GM12873 (cell line): ENCODE data around the gene SLC1A5.

ENCODE experiments used
- TF ChIP-seq, protein P1 (sequence below): IDR thresholded peaks from 2 replicates; pipeline ENCODE4 v1.5.1; 2012; ENCODE audit warnings: low read depth, mild to moderate bottlenecking, moderate library complexity, low read length, control low read depth; ENCODE audit not compliant: insufficient read depth; ENCODE audit errors: missing control alignments

SLC1A5 gene

DNA sequence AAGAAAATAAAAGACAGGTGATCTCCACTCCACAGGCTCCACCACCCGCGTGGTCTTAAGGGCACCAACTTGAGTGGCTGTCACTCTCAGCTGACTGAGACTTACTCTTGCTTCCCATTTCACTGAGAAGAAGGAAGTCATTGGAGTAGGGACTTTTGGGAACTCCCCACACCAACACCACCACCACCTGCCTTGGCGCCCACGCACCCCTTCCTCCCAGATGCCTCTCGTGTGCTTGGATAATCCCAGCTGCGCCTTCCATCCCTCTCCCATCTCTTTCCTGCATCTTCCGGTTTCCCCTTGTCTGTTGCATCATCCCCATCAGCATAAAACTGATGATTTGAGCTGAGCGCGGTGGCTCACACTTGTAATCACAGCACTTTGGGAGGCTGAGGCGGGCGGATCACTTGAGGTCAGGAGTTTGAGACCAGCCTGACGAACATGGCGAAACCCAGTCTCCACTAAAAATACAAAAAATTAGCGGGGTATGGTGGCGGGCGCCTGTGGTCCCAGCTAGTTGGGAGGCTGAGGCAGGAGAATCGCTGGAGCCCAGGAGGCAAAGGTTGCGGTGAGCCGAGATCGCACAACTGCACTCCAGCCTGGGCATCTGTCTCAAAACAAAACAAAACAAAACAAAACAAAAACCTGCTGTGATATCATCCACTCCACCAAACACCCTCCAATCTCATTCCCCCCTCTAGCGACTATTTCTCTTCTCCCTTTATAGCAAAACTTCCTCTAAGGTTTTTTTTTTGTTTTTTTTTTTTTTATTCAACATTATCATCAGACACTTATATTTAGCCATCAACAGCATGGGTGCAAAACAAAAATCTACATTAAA is 36.7 kb upstream of the SLC1A5 start:
- TF ChIP-seq, protein P1, sequence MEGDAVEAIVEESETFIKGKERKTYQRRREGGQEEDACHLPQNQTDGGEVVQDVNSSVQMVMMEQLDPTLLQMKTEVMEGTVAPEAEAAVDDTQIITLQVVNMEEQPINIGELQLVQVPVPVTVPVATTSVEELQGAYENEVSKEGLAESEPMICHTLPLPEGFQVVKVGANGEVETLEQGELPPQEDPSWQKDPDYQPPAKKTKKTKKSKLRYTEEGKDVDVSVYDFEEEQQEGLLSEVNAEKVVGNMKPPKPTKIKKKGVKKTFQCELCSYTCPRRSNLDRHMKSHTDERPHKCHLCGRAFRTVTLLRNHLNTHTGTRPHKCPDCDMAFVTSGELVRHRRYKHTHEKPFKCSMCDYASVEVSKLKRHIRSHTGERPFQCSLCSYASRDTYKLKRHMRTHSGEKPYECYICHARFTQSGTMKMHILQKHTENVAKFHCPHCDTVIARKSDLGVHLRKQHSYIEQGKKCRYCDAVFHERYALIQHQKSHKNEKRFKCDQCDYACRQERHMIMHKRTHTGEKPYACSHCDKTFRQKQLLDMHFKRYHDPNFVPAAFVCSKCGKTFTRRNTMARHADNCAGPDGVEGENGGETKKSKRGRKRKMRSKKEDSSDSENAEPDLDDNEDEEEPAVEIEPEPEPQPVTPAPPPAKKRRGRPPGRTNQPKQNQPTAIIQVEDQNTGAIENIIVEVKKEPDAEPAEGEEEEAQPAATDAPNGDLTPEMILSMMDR = peak; percentile 28

DNA sequence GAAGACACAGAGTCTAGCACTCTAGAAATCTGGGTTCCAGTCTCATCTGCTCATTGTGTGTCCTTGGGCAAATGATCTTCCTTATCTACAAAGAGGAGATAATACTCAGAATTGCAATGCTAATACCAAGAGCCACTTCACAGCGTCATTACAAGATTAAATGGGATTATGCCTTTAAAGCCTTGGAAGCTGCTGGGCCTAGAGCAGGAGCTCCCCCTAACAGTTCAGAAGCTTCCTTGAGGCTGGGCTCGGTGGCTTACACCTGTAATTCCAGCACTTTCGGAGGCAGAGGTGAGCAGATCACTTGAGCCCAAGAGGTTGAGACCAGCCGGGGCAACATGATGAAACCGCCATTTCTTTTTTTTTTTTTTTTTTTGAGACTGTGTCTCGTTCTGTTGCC is 34.7 kb upstream of the SLC1A5 start:
- TF ChIP-seq, protein P1 = no peak

DNA sequence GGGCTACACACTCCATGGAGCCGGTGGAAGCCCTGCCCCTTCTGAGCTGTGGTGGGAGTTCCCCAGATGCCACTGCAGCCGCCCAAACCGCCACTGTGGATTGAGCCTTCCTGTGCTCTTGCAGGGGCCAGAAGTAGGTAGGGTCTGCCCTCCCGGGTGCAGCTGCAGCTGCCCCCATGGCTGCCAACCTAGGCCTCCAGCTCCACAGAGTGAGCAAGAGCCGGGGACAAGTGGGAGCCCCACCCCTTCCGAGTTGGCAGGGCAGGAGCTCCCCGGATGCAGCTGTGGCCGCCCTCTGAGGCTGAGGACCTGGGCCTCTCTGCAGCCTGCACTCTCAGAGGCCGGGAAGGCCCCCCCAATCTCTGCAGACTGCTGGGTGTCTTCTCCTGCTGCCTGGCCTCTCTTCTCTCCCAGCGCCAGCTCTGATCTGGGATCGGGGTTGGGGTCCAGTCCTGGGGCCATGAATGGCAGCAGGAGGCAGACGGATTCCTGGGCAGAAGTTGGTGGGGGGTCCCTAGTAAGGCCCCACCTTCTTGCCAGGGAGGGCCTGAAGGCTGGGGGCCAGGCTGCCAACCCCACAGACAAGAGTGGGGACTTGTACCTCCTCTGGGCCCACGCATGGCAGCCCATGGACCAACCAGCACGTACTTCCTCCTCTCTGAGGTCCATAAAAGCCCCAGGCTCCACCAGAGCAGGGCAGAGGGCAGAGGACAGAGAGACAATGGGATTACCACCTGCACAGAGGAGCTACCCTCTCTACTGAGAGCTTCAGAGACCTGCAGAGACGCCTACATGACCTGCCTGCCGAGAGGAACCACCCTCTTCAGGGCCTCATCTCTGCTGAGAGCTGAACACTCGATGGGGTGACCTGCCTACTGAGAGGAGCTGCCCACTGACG is 33.4 kb upstream of the SLC1A5 start:
- TF ChIP-seq, protein P1 = no peak

DNA sequence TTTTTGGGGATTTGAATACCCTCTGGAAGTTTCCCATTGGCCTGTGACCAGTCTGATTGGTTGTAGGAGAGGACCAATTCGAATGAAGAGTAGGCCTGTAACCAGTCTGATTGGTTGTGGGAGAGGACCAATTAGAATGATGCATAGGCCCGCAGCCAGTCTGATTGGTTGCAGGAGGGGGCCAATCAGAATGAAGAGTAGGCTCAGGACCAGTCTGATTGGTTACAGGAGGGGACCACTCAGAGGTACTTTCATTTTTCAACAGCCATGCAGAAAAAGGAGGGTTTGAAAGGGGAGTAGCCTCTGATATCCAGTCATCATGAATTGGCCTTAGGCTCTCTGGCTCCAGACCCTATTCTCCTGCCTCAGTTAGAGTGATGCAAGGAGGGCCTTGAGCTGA is 30.4 kb upstream of the SLC1A5 start:
- TF ChIP-seq, protein P1 = no peak

DNA sequence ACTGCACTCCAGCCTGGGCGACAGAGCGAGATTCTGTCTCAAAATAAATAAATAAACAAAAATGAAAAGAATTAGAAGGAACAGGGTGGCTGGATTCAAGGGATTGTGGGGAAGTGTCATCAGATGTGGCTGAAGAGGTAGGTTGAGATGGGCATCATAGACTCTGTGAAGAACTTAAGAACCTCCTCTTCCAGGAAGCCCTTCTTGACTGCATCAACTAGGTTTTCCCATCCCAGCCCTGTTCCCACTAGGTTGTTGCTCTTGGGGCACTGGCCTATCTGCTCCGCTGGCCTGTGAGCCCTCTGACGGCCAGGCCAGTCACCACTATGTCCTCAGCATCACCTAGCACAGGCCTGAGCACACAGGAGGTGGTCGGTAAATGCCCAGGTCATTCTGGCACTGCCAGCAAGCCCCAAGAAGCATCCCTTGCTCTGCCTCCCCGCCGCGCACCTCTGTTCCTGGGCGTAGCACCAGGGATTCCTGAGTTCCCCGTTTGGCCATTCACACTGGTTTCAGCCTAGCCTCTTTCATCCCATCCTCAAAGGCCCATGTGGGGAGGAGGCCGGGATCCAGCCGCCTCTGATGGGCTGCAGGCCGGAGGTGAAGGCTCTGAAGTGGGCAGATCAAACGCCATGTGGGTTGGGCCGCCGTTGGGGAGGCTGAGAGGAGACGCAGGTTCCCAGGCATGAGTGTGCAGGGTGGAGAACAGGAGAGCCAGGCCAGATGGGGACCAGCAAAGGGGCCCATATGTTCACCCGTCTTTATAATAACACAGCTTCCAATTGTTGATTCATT is 27.6 kb upstream of the SLC1A5 start:
- TF ChIP-seq, protein P1 = no peak

DNA sequence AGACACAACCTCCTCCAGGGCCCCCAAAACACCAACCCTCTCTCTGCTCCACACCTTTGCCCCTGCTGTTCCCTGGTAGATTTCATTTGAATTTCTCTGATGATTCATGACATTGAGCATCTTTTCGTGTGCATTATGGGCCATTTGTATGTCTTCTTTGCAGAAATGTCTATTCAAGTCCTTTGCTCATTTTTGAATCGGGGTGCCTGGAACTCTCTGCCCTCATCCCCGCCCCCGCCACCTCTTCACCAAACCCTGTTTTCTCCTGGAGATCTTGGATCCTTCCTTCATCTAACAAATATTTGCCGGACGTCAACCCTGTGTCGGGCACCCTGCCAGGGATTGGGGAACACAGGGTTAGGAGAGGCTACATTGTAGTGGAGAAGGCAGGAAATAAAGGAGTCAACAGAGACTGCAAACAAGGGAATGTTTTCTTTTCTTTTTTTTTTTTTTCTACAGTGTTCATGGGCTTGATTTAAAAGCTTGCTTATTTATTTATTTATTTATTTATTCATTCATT is 25.5 kb upstream of the SLC1A5 start:
- TF ChIP-seq, protein P1 = no peak
